Naive thymus-derived CD8-positive, alpha-beta T cell (primary cell): ENCODE measurements around the gene RELN. TPM values are rescaled to one million over a fixed set of nuclear protein-coding genes. Genes with fewer than 3 reads are reported as not detected.

Experiments used
- ATAC-seq, 2 donors: fragments of 150-1000 bp; cut with Tn5 transposase in 1 of 2; sonication (Bioruptor Pico), chemical (Tn5 transposase) in 1 of 2; 1 replicate in 1 of 2; 2 replicates in 1 of 2; pipeline ENCODE4 v1.10.0; 2021; ENCODE audit warnings: mild to moderate bottlenecking in 2 of 2, moderate library complexity in 2 of 2
- POLR2A ChIA-PET: fragments of 350-600 bp; sonication (Branson Sonifier 250); formaldehyde crosslinking; loops from one replicate; lab custom pipeline; 2021; ENCODE audit warnings: antibody characterized with exemption; lab: Charles Lee
- DNase-seq, 10 donors: peaks; one replicate each; pipeline versions ENCODE4 v3.0.0 to v3.0.0-alpha.2; 2020 to 2022
- H3K27ac Mint-ChIP-seq, 10 donors: one replicate each; pipeline ENCODE4 v1.8.0; 2020 to 2022; ENCODE audit warnings: mild to moderate bottlenecking in 10 of 10, mixed read lengths in 10 of 10, moderate library complexity in 4 of 10, inconsistent platforms in 1 of 10
- H3K27me3 Mint-ChIP-seq, 5 donors: one replicate each; pipeline ENCODE4 v1.8.0; 2021 to 2022; ENCODE audit warnings: mixed read lengths in 5 of 5
- H3K36me3 Mint-ChIP-seq, 3 donors: one replicate each; pipeline ENCODE4 v1.8.0; 2020 to 2022; ENCODE audit warnings: mixed read lengths in 3 of 3, mild to moderate bottlenecking in 2 of 3, inconsistent platforms in 1 of 3
- H3K4me1 Mint-ChIP-seq, 4 donors: one replicate each; pipeline ENCODE4 v1.8.0; 2021 to 2022; ENCODE audit warnings: mixed read lengths in 4 of 4
- H3K4me3 Mint-ChIP-seq, 10 donors: one replicate each; pipeline ENCODE4 v1.8.0; 2020 to 2022; ENCODE audit warnings: mild to moderate bottlenecking in 10 of 10, mixed read lengths in 10 of 10, moderate library complexity in 6 of 10, inconsistent platforms in 1 of 10
- H3K9me3 Mint-ChIP-seq, 9 donors: one replicate each; pipeline ENCODE4 v1.8.0; 2020 to 2022; ENCODE audit warnings: mixed read lengths in 9 of 9, mild to moderate bottlenecking in 3 of 9, inconsistent platforms in 1 of 9, moderate library complexity in 1 of 9
- polyA plus RNA-seq, 3 donors: library from polyadenylated mRNA; unstranded; fragments of 300-500 nt; fragmentation: Illumina TruSeq; gene quantifications; one replicate each; pipeline ENCODE4 v1.2.3, GENCODE V29; 2021
- total RNA-seq, 8 experiments: library from RNA in 2 of 8; stranded (reverse) in 2 of 8; gene quantifications; one replicate each; pipeline ENCODE4 v1.2.3 and lab custom pipeline; 2021 to 2026

Gene RELN
- total and polyA plus RNA-seq, 5 experiments from 2014 or later: not detected

DNA sequence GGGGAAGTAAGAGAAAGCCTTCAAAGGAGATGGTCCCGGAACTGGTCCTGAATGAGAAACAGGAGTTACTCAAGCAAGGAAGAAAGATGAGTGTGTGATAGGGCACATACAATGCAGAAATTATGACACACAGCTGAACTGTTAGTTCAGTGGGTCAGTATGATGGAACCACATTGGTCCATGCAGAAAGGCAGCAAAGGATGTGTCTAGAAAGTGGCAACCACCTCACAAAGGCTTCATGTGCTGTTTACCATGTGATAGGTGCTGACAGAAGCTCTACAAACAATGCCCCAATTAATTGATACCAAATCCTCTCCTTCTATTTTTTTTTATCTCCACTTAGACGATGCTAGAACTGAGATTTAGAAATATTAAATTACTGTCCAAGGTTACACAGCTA, 258.3 kb downstream of the RELN start:
- DNase-seq (no peak), ATAC-seq (no peak)
- peaks cover 0 to 9% (median 0%) of the 10 kb centered on the region in 9 donors for H3K9me3 Mint-ChIP-seq
- peaks cover 0 to 4% (median 2%) of the 10 kb centered on the region in 5 donors for H3K27me3 Mint-ChIP-seq
- no peaks in the 10 kb centered on the region for H3K36me3 Mint-ChIP-seq
- H3K4me3 Mint-ChIP-seq: no peak overlapping the region
- POLR2A ChIA-PET: no interaction called here
- no peaks in the 10 kb centered on the region for H3K4me1 Mint-ChIP-seq
- no peak overlapping the region for H3K27ac Mint-ChIP-seq

DNA sequence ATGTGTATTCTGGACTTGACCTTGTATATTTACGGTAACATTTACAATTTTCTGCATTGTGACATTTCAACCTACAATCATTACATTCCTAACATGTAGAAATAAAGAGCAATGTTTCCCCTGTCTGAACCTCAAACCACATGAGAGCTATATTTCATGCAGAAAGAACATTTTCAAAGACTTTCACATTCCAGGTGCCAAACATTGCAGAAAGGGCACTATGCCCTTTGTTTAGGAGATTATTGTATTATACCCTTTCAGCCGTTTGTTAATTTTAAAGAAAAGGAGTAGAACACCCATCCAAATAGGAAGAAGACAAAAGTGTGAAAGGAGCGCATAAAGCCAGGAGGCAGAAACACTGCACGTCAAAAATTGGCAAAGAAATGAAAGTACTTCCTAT, 260.4 kb downstream of the RELN start:
- Mint-ChIP-seq H3K27me3 (peaks cover 0 to 4% (median 2%) of the 10 kb centered on the region in 5 donors), H3K9me3 (peaks cover 0 to 9% (median 0%) of the 10 kb centered on the region in 9 donors), H3K4me1 (no peaks in the 10 kb centered on the region), H3K27ac (no peak overlapping the region), H3K4me3 (no peak overlapping the region), H3K36me3 (no peaks in the 10 kb centered on the region)
- DNase-seq (no peak), ATAC-seq (no peak)
- POLR2A ChIA-PET: no interaction called here

DNA sequence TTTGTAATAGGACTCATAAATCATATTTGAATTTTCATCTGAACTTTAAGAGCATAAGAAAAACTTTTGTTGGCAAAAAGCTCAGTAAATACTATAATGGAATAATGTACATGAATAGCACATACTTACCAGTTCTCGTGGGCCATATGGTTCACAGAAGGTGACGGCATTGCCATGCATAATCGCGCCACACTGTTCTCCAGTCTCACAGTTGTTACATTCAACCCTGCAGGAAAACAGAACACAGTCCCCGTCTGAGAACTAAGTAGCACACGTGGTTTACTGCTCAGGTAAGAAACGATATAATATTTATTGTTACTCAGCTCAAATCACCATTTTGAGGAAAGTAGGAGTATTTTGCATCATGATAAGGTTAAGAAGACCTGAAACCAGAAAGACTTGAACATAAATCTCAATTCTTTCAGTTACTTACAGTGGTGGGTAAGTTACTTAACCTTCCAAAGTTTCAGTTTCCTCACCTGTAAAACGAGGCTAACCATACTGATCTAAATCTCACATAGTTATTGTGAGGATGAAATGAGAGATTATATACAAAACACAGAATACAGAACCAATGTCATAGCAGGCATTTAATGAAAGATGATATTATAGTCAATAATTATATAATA, 261.4 kb downstream of the RELN start:
- H3K4me1 Mint-ChIP-seq: no peaks in the 10 kb centered on the region
- no peak for DNase-seq
- POLR2A ChIA-PET: no interaction called here
- no peak overlapping the region for H3K4me3 Mint-ChIP-seq
- peaks cover 0 to 4% (median 2%) of the 10 kb centered on the region in 5 donors for H3K27me3 Mint-ChIP-seq
- no peak overlapping the region for H3K27ac Mint-ChIP-seq
- H3K9me3 Mint-ChIP-seq: peaks cover 0 to 9% (median 0%) of the 10 kb centered on the region in 9 donors
- no peak for ATAC-seq
- H3K36me3 Mint-ChIP-seq: no peaks in the 10 kb centered on the region

DNA sequence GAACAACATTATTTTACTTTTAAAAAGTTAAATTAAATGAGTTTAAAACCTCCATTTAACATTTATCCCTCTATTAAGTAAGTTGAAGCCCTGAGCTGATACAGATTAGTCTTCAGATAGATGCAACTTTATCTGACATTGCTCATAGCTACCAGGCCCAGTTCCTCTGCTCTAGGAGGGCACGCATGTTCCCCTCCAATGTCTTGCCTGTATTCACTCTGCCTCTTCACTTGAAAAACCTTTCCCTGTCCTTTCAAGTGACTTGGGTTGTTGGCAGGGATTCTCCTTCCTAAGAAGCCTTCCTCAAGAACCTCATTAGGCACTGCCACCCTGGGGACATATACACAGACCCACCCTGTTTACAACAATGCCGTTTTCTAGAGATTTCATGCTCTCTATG, 270.4 kb downstream of the RELN start:
- Mint-ChIP-seq H3K4me3 (no peak overlapping the region), H3K9me3 (no peaks in the 10 kb centered on the region), H3K27me3 (peaks cover 3 to 33% (median 9%) of the 10 kb centered on the region in 5 donors), H3K4me1 (no peaks in the 10 kb centered on the region), H3K27ac (no peak overlapping the region), H3K36me3 (no peaks in the 10 kb centered on the region)
- ATAC-seq: no peak
- POLR2A ChIA-PET: no interaction called here
- DNase-seq: no peak

DNA sequence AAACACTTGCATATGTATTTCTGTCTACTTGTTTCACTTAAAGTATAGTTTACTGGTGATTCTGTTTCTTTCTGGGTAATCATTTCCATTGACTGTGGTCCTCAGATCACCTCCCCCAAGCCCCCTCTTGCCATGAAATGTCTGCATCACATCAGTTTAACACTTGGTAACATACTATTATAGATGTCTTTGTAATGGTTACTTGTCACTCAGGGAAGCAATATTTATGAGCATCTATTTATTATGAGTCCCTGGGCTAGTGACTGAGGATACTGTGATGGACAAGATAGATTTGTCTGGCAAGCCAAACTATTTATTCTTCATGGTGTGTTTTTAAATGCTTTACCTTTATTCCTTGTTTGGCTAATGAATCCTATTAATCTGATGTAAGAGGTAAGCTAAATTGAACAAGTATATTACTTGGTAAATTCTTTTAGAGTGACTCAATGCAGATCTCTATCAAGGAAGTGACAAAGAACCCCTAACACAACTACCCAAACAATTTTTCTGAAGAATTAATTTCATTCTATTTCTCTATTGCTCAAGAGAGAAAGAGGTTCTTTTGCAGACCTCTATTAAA, 270.9 kb downstream of the RELN start:
- H3K4me3 Mint-ChIP-seq: no peak overlapping the region
- ATAC-seq (no peak), DNase-seq (no peak)
- H3K4me1 Mint-ChIP-seq: no peaks in the 10 kb centered on the region
- POLR2A ChIA-PET: no interaction called here
- H3K36me3 Mint-ChIP-seq: no peaks in the 10 kb centered on the region
- H3K27ac Mint-ChIP-seq: no peak overlapping the region
- no peaks in the 10 kb centered on the region for H3K9me3 Mint-ChIP-seq
- H3K27me3 Mint-ChIP-seq: peaks cover 3 to 33% (median 9%) of the 10 kb centered on the region in 5 donors

DNA sequence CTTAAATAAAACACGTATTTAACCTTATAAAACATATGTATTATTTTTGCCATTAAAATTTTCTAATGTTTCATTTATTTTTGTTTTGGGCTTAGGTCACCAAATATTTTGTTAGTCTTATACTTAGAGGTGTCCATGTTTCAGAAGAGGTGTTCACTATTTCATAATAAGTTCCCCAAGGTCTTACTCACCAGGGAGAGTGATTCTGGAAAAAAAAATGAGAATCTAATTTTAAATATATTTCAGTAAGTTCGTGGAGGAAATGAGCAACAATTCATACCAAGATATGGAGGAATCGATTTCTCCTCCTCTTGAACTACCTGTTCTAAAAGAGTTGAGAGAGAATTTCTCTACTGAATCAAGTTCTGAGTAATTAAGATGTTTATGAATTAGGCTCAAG, 271.9 kb downstream of the RELN start:
- POLR2A ChIA-PET: no interaction called here
- DNase-seq (no peak), ATAC-seq (no peak)
- Mint-ChIP-seq H3K9me3 (no peaks in the 10 kb centered on the region), H3K27me3 (peaks cover 3 to 33% (median 9%) of the 10 kb centered on the region in 5 donors), H3K4me1 (no peaks in the 10 kb centered on the region), H3K36me3 (no peaks in the 10 kb centered on the region), H3K4me3 (no peak overlapping the region), H3K27ac (no peak overlapping the region)

DNA sequence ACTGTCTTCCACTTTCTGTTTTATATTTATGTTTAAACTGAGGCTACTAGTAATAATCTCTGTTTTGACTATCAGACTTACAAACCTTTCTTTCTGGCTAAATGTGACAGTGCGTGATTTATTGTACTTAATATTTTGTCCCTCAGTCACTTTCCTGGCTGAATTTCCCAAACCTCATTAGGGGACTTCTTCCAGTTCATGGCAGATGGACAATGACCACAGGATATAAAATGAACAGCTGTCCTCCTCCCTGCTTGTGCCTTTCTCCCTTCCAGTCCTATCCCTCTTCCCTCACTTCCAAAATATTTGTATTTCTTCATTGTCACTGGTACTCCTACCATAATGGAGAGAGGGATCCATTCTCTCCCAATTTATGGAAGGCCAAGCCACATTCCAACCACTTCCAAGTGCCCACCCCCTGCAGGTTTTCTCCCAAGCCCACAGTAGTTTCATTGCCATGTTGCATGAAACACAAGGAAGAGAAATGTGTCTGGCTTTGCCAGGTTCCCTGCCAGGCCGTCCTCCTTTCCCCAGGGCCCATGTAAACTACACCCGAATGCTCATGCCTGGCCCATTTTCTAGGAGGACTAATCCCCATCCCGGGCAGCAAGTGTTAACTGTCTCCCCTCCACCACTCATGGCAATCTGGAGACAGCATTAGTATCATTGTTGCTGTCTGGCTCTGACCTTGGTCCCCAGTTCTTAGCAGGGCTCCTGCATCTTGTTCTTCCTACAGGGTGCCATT, 273.9 kb downstream of the RELN start:
- ATAC-seq: no peak
- H3K27me3 Mint-ChIP-seq: peaks cover 2 to 23% (median 7%) of the 10 kb centered on the region in 5 donors
- H3K4me1 Mint-ChIP-seq: no peaks in the 10 kb centered on the region
- H3K9me3 Mint-ChIP-seq: no peaks in the 10 kb centered on the region
- POLR2A ChIA-PET: no interaction called here
- no peaks in the 10 kb centered on the region for H3K36me3 Mint-ChIP-seq
- no peak for DNase-seq
- H3K27ac Mint-ChIP-seq: no peak overlapping the region
- H3K4me3 Mint-ChIP-seq: no peak overlapping the region

DNA sequence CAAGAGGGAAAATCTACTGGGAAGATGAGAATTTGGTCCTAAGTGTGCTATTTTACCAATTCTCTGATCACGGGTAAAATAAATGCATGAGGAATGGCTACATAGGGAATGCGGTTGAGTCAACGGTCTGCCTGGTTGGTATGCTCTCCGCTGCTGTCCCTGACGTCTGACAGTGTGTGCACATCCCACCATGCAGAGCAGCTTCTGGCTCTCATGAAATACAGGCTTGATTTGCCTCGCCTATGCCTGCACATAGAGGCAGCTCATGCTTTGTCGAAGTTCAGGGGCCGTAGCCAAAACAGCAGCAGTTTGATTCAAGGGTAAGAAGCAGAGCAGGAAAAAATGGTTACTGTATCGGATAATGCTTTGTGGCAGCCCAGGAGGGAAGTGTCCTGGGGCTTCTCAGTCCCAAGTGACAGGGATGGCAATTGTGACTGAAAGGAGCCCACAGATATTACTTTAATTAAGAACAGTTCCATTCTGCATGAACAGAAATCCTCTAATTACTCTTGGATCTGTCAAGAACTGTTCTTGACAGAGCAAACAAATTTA, 275.0 kb downstream of the RELN start:
- Mint-ChIP-seq H3K27ac (no peak overlapping the region), H3K9me3 (no peaks in the 10 kb centered on the region), H3K27me3 (peaks cover 2 to 19% (median 7%) of the 10 kb centered on the region in 5 donors), H3K36me3 (no peaks in the 10 kb centered on the region), H3K4me3 (no peak overlapping the region), H3K4me1 (no peaks in the 10 kb centered on the region)
- POLR2A ChIA-PET: no interaction called here
- ATAC-seq (no peak), DNase-seq (no peak)

DNA sequence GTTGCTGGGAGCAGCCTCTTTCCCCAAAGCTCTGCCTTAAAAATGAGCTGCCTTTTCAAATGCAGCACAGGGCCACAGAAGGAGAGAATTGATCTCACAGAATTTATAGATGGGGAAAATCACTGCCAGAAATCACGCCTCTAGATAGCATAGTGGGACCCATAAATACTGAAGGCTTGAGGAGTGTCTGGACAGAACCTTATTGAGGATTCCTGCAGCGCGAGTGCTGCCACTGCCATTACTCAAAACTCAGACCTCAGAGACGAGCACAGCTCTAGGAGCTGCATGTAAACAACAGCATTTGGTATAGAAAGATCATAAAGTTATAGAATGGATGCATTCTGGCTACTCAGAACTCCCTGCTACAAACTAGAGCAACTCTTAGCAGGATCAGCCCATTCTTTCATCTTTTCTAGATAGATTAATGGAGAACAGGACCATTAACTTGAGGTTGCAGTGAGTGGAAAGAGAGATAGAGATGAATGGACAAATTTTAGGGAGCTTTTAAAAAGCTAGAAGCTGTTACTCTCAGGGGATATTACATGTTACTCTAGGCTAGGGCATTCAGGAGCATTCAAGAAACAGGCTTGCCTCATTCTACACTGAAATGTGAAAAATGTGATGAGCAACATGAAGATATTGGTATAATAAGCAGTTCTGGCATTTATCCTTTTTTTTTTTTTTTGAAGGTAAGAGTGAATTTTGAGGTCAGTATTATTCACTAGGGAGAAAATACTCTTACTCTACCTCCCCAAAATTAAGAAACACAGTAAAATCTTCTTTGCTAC, 276.3 kb downstream of the RELN start:
- no peak overlapping the region for H3K27ac Mint-ChIP-seq
- peaks cover 3 to 16% (median 9%) of the 10 kb centered on the region in 5 donors for H3K27me3 Mint-ChIP-seq
- no peaks in the 10 kb centered on the region for H3K36me3 Mint-ChIP-seq
- DNase-seq (no peak), ATAC-seq (no peak)
- peaks cover 0 to 3% (median 0%) of the 10 kb centered on the region in 9 donors for H3K9me3 Mint-ChIP-seq
- no peaks in the 10 kb centered on the region for H3K4me1 Mint-ChIP-seq
- H3K4me3 Mint-ChIP-seq: no peak overlapping the region
- POLR2A ChIA-PET: no interaction called here

DNA sequence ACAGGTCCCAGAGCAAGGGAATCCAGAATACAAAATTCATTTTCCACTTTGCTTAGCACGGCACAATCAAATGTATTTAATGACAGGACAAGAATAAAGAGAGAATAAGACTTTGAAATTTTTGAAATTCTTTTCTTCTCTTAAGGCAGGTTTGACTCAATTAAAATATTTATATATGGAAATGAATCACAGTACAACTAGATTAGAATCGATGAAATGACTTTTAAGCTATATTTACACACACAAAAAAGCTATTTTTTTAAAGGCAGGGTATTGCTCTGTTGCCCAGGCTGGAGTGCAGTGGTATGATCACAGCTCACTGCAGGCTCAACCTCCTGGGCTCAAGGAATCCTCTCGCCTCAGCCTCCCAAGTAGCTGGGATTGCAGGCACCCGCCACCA, 278.0 kb downstream of the RELN start:
- ATAC-seq (no peak), DNase-seq (no peak)
- Mint-ChIP-seq H3K9me3 (peaks cover 0 to 3% (median 0%) of the 10 kb centered on the region in 9 donors), H3K27ac (no peak overlapping the region), H3K36me3 (no peaks in the 10 kb centered on the region), H3K4me1 (no peaks in the 10 kb centered on the region), H3K27me3 (peaks cover 3 to 16% (median 9%) of the 10 kb centered on the region in 5 donors), H3K4me3 (no peak overlapping the region)
- POLR2A ChIA-PET: no interaction called here

DNA sequence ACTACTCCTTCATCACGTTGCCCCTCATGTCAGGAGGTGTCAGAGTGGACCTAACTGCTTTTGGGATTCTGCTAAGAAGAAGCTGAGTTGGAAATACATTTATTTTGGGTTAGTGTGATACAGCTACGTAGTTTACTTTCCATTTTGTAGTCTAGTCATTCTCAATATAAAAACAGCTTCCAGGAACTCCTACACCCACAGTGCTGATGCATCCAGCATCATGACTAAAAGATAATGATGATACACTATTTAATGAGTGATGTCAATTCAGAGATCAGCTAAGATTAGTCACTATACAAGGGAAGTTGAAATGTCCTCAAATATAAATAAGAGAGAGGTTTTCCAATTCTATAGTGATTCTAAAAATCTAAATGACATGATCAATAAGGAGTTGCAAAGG, 279.2 kb downstream of the RELN start:
- ATAC-seq: no peak
- Mint-ChIP-seq H3K4me3 (no peak overlapping the region), H3K27me3 (peaks cover under 1 to 6% (median 1%) of the 10 kb centered on the region in 5 donors), H3K36me3 (no peaks in the 10 kb centered on the region), H3K4me1 (no peaks in the 10 kb centered on the region), H3K27ac (no peak overlapping the region), H3K9me3 (peaks cover 0 to 3% (median 0%) of the 10 kb centered on the region in 9 donors)
- DNase-seq: no peak
- POLR2A ChIA-PET: no interaction called here

DNA sequence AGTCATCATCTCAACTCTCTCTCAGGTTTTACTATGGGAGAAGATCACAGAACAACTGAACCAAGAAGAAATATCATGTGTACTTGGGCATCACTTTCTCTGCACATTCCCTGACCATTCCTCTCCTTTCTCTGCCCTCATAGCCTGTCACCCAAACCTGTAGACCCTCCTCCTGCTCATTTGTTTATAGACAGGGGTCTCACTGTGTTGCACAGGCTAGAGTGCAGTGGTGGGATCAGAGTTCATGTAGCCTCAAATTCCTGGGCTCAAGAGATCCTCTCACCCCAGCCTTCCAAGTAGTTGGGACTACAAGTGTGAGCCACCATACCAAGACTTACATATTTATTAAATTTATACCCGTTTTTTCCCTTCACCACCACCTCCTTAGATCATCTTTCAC, 282.7 kb downstream of the RELN start:
- no peak for DNase-seq
- no peaks in the 10 kb centered on the region for H3K36me3 Mint-ChIP-seq
- no peak overlapping the region for H3K4me3 Mint-ChIP-seq
- peaks cover 1 to 9% (median 5%) of the 10 kb centered on the region in 5 donors for H3K27me3 Mint-ChIP-seq
- ATAC-seq: no peak
- no peaks in the 10 kb centered on the region for H3K4me1 Mint-ChIP-seq
- peaks cover 0 to 3% (median 0%) of the 10 kb centered on the region in 9 donors for H3K9me3 Mint-ChIP-seq
- POLR2A ChIA-PET: no interaction called here
- no peak overlapping the region for H3K27ac Mint-ChIP-seq
